Uterus (tissue), 4 donors: Measurements from ENCODE around the gene TMEM269. TPM values are rescaled to one million over a fixed set of nuclear protein-coding genes. Genes with fewer than 3 reads are reported as not detected.

Source experiments
- DNase-seq, 2 donors: peaks; one replicate each; pipeline ENCODE4 v3.0.0-alpha.2; 2019 to 2020
- H3K27ac ChIP-seq, 2 donors: fragments of 200-600 bp; sonication (generic); 1 replicate in 1 of 2; 2 replicates in 1 of 2; pipeline ENCODE4 v1.5.1; 2016 to 2018
- H3K27me3 ChIP-seq, 2 donors: fragments of 200-600 bp; sonication (generic); one replicate each; pipeline ENCODE4 v1.5.1; 2018 to 2019; ENCODE audit warnings: control low read depth in 1 of 2
- H3K36me3 ChIP-seq, 2 donors: fragments of 200-600 bp; sonication (generic); one replicate each; pipeline ENCODE4 v1.5.1; 2019; ENCODE audit warnings: control low read depth in 1 of 2
- H3K4me1 ChIP-seq, 2 donors: fragments of 200-600 bp; sonication (generic); one replicate each; pipeline ENCODE4 v1.5.1; 2018 to 2019; ENCODE audit warnings: control low read depth in 1 of 2
- H3K4me3 ChIP-seq, 2 donors: fragments of 200-600 bp; sonication (generic); 1 replicate in 1 of 2; 2 replicates in 1 of 2; pipeline ENCODE4 v1.5.1; 2018 to 2019; ENCODE audit warnings: mild to moderate bottlenecking in 1 of 2
- H3K9me3 ChIP-seq, 2 donors: fragments of 200-600 bp; sonication (generic); one replicate each; pipeline ENCODE4 v1.5.1; 2019; ENCODE audit warnings: control low read depth in 1 of 2
- POLR2A ChIP-seq, 2 donors: fragments of 450-650 bp; IDR thresholded peaks; one replicate each; pipeline ENCODE4 v1.6.1; 2016; ENCODE audit warnings: antibody characterized with exemption in 2 of 2, mild to moderate bottlenecking in 1 of 2, moderate library complexity in 1 of 2
- intact Hi-C: fragments of 100-400 bp; cut with DNase I; formaldehyde crosslinking; loops from one replicate; pipeline ENCODE4 v1.15.1; 2023; ENCODE audit warnings: low total_unique reads
- total RNA-seq, 4 donors: library from RNA; depleted of rRNA in 3 of 4; stranded (reverse); fragments of >200 nt in 3 of 4; gene quantifications; one replicate each; pipeline versions ENCODE4 v1.1.0 to v1.2.4, GENCODE V29; 2014 to 2023
- TF ChIP-seq, protein P1 (sequence below), 4 experiments: fragments of 200-600 bp in 2 of 4; fragments of 450-650 bp in 2 of 4; sonication (generic) in 2 of 4; IDR thresholded peaks; one replicate each; pipeline ENCODE4 v1.5.1; 2016 to 2019; ENCODE audit warnings: antibody characterized with exemption in 4 of 4, mild to moderate bottlenecking in 2 of 4, moderate library complexity in 1 of 4
- donor health status: DM: yes; HTN: yes; CAD: no.

Gene TMEM269
- total RNA-seq, 4 donors from 2014 or later, result 0.07 to 1.1 TPM; not detected in 2

DNA sequence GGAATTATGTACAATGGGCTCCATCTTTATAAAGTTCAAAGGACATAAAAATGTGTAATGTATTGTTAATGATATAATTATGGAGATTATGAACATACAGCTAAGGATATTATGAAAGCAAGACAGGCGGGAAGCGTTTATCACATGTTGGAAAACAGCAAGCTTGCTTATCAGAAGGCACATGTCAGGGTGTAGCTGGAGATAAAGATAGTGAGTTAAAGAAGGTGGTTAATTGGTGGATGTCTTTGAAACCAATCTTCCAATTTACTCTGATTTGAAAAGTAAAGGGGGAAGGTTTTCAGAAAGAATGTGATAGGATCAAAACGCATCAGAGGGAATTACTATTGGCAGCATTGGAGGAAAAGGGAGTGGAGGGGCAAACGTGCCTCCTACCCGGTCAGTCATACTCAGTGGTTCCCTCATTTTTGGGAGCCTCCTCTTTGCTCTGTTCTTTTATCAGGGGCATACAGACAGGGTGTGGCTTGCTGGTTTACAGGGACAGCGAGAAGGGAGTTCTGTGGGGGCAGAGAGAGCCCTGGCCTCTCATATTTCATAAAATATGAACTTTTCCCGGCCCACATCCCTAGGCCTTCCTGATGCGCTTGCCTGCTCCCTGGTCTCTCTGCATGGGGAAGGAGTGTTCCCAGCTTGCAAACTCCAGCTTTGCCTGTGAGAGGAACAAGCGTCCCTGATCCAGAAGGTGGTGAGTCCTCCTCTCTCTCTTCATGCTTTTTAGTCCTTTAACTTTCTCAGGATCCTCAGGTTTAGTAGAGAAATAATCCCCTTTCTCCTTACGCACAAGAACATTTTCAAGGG is 40.5 kb downstream of the TMEM269 start:
- Histone ChIP-seq H3K4me1 (no peaks in the 10 kb centered on the region), H3K4me3 (no peak overlapping the region), H3K9me3 (no peaks in the 10 kb centered on the region), H3K27ac (no peak overlapping the region), H3K36me3 (no peaks in the 10 kb centered on the region), H3K27me3 (no peaks in the 10 kb centered on the region)
- TF ChIP-seq POLR2A (IDR thresholded peaks at IDR 0.05), result no peak
- TF ChIP-seq, protein P1, sequence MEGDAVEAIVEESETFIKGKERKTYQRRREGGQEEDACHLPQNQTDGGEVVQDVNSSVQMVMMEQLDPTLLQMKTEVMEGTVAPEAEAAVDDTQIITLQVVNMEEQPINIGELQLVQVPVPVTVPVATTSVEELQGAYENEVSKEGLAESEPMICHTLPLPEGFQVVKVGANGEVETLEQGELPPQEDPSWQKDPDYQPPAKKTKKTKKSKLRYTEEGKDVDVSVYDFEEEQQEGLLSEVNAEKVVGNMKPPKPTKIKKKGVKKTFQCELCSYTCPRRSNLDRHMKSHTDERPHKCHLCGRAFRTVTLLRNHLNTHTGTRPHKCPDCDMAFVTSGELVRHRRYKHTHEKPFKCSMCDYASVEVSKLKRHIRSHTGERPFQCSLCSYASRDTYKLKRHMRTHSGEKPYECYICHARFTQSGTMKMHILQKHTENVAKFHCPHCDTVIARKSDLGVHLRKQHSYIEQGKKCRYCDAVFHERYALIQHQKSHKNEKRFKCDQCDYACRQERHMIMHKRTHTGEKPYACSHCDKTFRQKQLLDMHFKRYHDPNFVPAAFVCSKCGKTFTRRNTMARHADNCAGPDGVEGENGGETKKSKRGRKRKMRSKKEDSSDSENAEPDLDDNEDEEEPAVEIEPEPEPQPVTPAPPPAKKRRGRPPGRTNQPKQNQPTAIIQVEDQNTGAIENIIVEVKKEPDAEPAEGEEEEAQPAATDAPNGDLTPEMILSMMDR (IDR thresholded peaks at IDR 0.05), result no peak
- intact Hi-C loops, result no loop called here
- DNase-seq, result no peak

GRCh38 chr1:42830631-42831030 is 45.8 kb downstream of the TMEM269 start:
- Histone ChIP-seq H3K27ac (no peak overlapping the region), H3K4me3 (no peak overlapping the region), H3K4me1 (no peaks in the 10 kb centered on the region), H3K27me3 (no peaks in the 10 kb centered on the region), H3K36me3 (no peaks in the 10 kb centered on the region), H3K9me3 (no peaks in the 10 kb centered on the region)
- intact Hi-C loops, result no loop called here
- no peak for DNase-seq
- TF ChIP-seq POLR2A (IDR thresholded peaks at IDR 0.05), result no peak
- TF ChIP-seq, protein P1 (IDR thresholded peaks at IDR 0.05), result no peak

- intact Hi-C loops, result no loop called here
- TF ChIP-seq, protein P1 (IDR thresholded peaks at IDR 0.05), result no peak
- no peak for TF ChIP-seq POLR2A (IDR thresholded peaks at IDR 0.05)
- H3K9me3 ChIP-seq, result no peaks in the 10 kb centered on the region
- no peaks in the 10 kb centered on the region for H3K4me1 ChIP-seq
- H3K4me3 ChIP-seq, result no peak overlapping the region
- no peaks in the 10 kb centered on the region for H3K36me3 ChIP-seq
- H3K27me3 ChIP-seq, result no peaks in the 10 kb centered on the region
- DNase-seq, result no peak
- H3K27ac ChIP-seq, result no peak overlapping the region
These were observed 46.5 kb downstream of the TMEM269 start for GRCh38 chr1:42831273-42831672.

GRCh38 chr1:42832641-42833240 is 48.0 kb downstream of the TMEM269 start:
- Histone ChIP-seq H3K36me3 (no peaks in the 10 kb centered on the region), H3K4me1 (no peaks in the 10 kb centered on the region)

GRCh38 chr1:42833981-42834380 is 49.2 kb downstream of the TMEM269 start:
- Histone ChIP-seq H3K4me3 (no peak overlapping the region), H3K4me1 (no peaks in the 10 kb centered on the region), H3K36me3 (no peaks in the 10 kb centered on the region), H3K9me3 (no peaks in the 10 kb centered on the region), H3K27ac (no peak overlapping the region), H3K27me3 (no peaks in the 10 kb centered on the region)
- no peak for DNase-seq
- no peak for TF ChIP-seq POLR2A (IDR thresholded peaks at IDR 0.05)
- TF ChIP-seq, protein P1 (IDR thresholded peaks at IDR 0.05), result no peak
- intact Hi-C loops, result no loop called here

More at GRCh38 chr1:42832641-42833240, 48.0 kb downstream of the TMEM269 start:
- no peak for DNase-seq
- H3K9me3 ChIP-seq, result no peaks in the 10 kb centered on the region
- no peaks in the 10 kb centered on the region for H3K27me3 ChIP-seq
- TF ChIP-seq, protein P1 (IDR thresholded peaks at IDR 0.05), result no peak
- no peak for TF ChIP-seq POLR2A (IDR thresholded peaks at IDR 0.05)
- intact Hi-C loops, result no loop called here
- no peak overlapping the region for H3K27ac ChIP-seq
- H3K4me3 ChIP-seq, result no peak overlapping the region
